ENCODE measurements around the gene BBOX1.

BBOX1 gene

GRCh38 chr11:27112946-27113345, 72.3 kb downstream of the BBOX1 start:
- no peak for ATAC-seq
- no peak for TF ChIP-seq ARNTL (CRISPR knock-in tag; IDR thresholded peaks at IDR 0.05; ENCODE audit: borderline replicate concordance, low read depth)
- no peak for TF ChIP-seq ZNF70 (CRISPR knock-in tag; IDR thresholded peaks at IDR 0.05)
- TF ChIP-seq CSRNP3 (CRISPR knock-in tag; IDR thresholded peaks at IDR 0.05) = no peak
- no peak for TF ChIP-seq PATZ1 (CRISPR knock-in tag; IDR thresholded peaks at IDR 0.05; ENCODE audit: borderline replicate concordance)
- no peak for TF ChIP-seq BACH2 (CRISPR knock-in tag; IDR thresholded peaks at IDR 0.05; ENCODE audit: borderline replicate concordance)
- TF ChIP-seq ZNF8 (CRISPR knock-in tag; IDR thresholded peaks at IDR 0.05) = no peak
- TF ChIP-seq ESRRG (CRISPR knock-in tag; IDR thresholded peaks at IDR 0.05) = no peak
- no peak for TF ChIP-seq RARB (CRISPR knock-in tag; IDR thresholded peaks at IDR 0.05)
- no peak for TF ChIP-seq SNAI2 (CRISPR knock-in tag; IDR thresholded peaks at IDR 0.05)
- no peak for TF ChIP-seq TCF4 (CRISPR knock-in tag; IDR thresholded peaks at IDR 0.05; ENCODE audit: borderline replicate concordance)
- no peak for TF ChIP-seq ISL1 (CRISPR knock-in tag; IDR thresholded peaks at IDR 0.05)
- no peak for TF ChIP-seq ZNF565 (CRISPR knock-in tag; conservative IDR thresholded peaks at IDR 0.05; ENCODE audit: low read depth)
- TF ChIP-seq GLIS3 (CRISPR knock-in tag; IDR thresholded peaks at IDR 0.05) = no peak
- TF ChIP-seq PPARA (CRISPR knock-in tag; IDR thresholded peaks at IDR 0.05; ENCODE audit: borderline replicate concordance) = no peak
- no peak for TF ChIP-seq POU6F1 (CRISPR knock-in tag; IDR thresholded peaks at IDR 0.05; ENCODE audit: borderline replicate concordance, low read depth)
- no peak for TF ChIP-seq ZFP30 (CRISPR knock-in tag; IDR thresholded peaks at IDR 0.05)

- ATAC-seq = no peak
- TF ChIP-seq ZFP30 (CRISPR knock-in tag; IDR thresholded peaks at IDR 0.05) = no peak
- TF ChIP-seq ESRRG (CRISPR knock-in tag; IDR thresholded peaks at IDR 0.05) = no peak
- TF ChIP-seq POU6F1 (CRISPR knock-in tag; IDR thresholded peaks at IDR 0.05; ENCODE audit: borderline replicate concordance, low read depth) = no peak
- no peak for TF ChIP-seq PPARA (CRISPR knock-in tag; IDR thresholded peaks at IDR 0.05; ENCODE audit: borderline replicate concordance)
- no peak for TF ChIP-seq ISL1 (CRISPR knock-in tag; IDR thresholded peaks at IDR 0.05)
Measured at GRCh38 chr11:27115051-27115650, 74.5 kb downstream of the BBOX1 start.

GRCh38 chr11:27116684-27117083, 76.1 kb downstream of the BBOX1 start:
- no peak for TF ChIP-seq ZNF565 (CRISPR knock-in tag; conservative IDR thresholded peaks at IDR 0.05; ENCODE audit: low read depth)
- no peak for ATAC-seq

GRCh38 chr11:27118371-27118770, 77.8 kb downstream of the BBOX1 start:
- ATAC-seq = no peak

GRCh38 chr11:27118949-27119348, 78.3 kb downstream of the BBOX1 start:
- no peak for ATAC-seq
- TF ChIP-seq POU6F1 (CRISPR knock-in tag; IDR thresholded peaks at IDR 0.05; ENCODE audit: borderline replicate concordance, low read depth) = no peak
- no peak for TF ChIP-seq ZFP3 (CRISPR knock-in tag; IDR thresholded peaks at IDR 0.05)
- no peak for TF ChIP-seq OSR1 (CRISPR knock-in tag; IDR thresholded peaks at IDR 0.05)
- TF ChIP-seq SNAI2 (CRISPR knock-in tag; IDR thresholded peaks at IDR 0.05) = no peak
- no peak for TF ChIP-seq ZFP30 (CRISPR knock-in tag; IDR thresholded peaks at IDR 0.05)
- TF ChIP-seq CSRNP3 (CRISPR knock-in tag; IDR thresholded peaks at IDR 0.05) = no peak
- TF ChIP-seq CREB5 (CRISPR knock-in tag; IDR thresholded peaks at IDR 0.05; ENCODE audit: low read depth) = no peak

More at GRCh38 chr11:27118371-27118770, 77.8 kb downstream of the BBOX1 start:
- TF ChIP-seq RARB (CRISPR knock-in tag; IDR thresholded peaks at IDR 0.05) (no peak), TCF4 (CRISPR knock-in tag; IDR thresholded peaks at IDR 0.05; ENCODE audit: borderline replicate concordance) (no peak), ZNF8 (CRISPR knock-in tag; IDR thresholded peaks at IDR 0.05) (no peak), ZC3H10 (CRISPR knock-in tag; IDR thresholded peaks at IDR 0.05) (no peak), ZNF565 (CRISPR knock-in tag; conservative IDR thresholded peaks at IDR 0.05; ENCODE audit: low read depth) (no peak), TOX (CRISPR knock-in tag; IDR thresholded peaks at IDR 0.05; ENCODE audit: borderline replicate concordance) (no peak), ZNF70 (CRISPR knock-in tag; IDR thresholded peaks at IDR 0.05) (no peak)
